HuH-7.5 (cell line): ENCODE data around the gene FBP1.
A peak's percentile ranks its signal among the peaks of the same experiment; 100 is the strongest.
"Not testable (repeated sequence)": the region's sequence is repeated elsewhere in the genome, so short reads cannot be mapped to it uniquely, and the experiment has no call there.

Source experiments
- DNase-seq: peaks from one replicate; pipeline ENCODE4 v3.0.0; 2011; ENCODE audit warnings: low spot score

The FBP1 gene

DNA sequence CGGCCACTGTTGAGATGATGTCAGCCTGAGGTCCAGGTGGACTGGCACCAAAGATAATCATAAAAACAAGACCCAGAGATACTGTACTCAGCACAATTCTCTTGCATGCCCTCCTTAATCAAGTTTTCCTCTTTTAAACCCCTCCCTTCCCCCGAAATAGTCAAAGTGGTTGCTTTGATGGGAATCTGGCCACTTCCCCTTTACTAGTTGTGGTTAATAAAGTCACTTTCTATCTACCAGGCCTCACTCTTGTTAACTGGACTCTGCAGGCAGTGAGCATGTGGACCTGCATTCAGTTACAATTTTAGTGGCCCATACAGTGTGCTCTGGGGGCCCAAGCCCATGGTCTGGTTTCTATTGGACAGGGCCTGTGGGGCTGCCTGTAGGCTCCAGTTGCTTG is 63.2 kb downstream of the FBP1 start:
- DNase-seq = no peak

DNA sequence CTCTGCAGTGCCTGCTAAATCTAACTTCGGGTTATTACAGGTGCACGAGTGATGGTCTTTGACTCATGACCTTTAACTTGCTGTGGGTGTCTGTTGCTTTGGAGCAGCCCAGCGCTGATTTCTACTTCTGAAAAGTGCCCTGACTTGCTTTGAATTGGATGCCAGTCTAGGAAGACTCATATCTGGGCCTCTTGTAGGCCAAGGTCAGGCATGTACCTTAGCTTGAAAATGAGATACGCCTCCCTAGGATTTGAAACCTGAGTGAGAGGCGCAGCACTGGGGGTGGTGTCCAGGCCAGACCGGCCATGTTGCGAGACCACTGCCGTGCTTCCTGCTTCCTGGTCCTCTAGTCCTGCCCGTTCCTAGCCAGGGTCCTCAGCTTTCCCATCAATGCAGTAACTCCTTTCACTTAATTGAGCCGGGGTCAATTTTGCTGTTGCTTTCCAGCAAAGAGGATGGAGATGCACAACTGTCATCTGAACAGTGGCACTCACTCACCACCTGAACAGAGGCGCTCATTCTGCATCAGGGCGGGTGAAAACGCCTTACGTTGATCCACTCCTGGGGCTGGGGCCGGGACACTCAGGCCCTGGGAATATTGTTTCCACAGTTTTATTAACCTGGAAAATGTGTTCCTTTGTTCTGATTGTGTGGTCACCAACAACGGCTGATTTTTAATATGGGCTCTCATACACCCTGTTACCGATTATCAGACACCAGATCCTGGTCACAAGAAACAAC is 70.2 kb downstream of the FBP1 start:
- no peak for DNase-seq

DNA sequence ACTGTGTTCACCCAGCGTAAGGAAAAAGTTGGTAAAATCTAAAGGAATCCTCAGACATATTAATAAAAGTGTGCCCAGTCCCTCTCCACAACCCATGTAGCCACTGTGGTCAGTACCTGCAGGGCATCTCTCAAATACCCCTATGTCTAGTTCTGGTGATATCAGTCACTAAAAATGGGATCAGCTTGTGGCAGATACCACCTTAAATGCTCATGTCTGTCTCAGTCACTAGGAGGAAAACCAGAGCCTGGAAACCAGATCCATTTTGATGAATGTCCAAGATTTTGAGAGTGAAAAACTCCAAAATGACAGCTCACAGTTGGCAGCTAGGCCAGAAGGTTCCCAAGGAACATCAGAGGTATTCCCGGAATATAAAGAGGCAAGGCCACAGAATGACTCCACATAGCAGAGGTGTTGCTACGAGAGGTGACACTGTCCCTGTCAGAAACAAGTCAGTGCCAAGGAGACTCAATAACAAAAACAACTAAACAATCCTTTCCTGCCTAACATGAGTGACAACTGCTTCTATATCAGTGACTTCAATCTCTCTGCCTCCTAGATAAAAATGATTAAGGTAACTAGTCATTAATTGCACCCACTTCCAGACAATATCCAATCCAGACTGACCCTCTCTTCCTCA is 70.9 kb downstream of the FBP1 start:
- DNase-seq = no peak

DNA sequence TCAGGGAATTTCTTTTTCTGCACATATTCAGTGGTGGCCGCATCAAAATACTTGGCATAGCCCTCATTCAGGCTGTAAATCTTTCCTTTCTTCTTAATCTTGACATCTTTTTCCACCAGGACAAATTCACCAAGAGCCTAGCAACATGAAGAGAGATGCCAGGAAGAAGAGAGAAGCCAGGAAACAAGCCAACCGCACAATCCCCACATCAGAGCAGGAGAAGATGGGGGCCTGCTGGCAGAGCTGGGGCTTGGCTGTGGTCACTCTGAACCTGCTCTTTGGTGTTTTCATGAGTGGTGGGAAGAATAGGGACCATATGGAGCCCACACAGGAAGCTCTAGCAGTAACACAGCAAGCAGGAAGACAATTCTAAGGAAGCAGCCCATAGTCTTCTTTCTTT is 72.0 kb downstream of the FBP1 start:
- no peak for DNase-seq

DNA sequence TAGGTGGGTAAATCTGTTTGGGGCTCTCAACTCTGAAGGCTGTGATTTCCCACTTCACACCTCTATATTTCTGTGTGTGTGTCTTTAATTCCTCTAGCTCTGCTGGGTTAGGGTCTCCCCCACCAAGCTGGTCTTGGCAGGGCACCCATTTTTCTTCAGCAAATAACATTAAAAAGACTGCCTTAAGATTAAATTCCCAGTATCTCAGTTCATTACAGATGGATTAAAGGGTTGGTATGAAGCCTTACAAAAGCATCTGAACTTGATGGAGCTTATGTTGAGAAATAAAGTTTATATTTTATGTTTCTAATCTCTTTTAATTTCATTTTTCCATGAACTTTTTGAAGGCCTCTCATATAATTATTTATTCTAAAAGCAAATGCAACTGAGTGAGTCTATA is 72.8 kb downstream of the FBP1 start:
- no peak for DNase-seq

DNA sequence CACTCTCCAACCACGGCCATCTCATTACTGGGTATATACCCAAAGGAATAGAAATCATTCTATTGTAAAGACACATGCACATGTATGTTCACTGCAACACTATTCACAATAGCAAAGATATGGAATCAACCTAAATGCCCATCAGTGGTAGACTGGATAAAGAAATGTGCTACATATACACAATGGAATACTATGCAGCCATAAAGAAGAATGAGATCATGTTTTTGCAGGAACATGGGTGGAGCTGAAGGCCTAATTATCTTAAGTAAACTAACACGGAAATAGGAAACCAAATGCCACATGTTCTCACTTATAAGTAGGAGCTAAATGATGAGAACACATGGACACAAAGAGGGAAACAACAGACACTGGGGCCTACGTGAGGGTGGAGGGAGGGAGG is 75.0 kb downstream of the FBP1 start:
- DNase-seq = not testable (repeated sequence)

DNA sequence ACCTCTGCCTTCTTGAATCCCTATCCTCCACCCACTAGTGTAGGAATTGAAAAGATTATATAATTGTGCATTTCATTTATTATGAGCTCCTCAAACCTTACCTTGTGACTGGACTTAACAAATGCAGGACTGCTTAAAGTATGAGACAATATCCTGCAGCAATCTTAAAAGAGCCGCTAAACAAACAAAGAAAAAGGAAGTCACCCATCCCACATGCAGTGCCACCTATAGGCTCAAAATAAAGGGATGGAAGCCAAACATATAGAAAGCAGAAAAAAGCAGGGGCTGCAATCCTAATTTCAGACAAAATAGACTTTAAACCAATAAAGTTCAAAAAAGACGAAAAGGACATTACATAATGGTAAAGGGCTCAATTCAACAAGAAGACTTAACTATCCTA is 75.8 kb downstream of the FBP1 start:
- no peak for DNase-seq

DNA sequence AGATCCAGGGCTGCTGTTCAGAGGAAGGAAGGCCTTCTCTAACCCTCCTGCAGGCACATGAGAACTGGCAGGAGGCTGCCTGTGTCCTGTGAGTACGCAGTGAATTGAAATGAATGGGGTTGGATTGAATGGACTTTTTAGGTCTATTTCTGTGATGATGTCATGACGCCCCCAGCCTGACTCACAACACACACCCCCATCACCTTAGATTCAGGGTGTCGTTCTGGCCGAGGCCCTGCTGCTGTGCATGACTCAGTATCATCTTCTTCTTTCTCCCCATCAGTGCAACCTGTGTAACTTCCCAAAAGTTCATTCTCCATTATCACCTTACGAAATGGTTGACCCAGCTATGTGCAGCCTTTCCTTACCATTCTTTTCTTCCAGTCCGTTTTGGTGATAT is 79.1 kb downstream of the FBP1 start:
- no peak for DNase-seq

DNA sequence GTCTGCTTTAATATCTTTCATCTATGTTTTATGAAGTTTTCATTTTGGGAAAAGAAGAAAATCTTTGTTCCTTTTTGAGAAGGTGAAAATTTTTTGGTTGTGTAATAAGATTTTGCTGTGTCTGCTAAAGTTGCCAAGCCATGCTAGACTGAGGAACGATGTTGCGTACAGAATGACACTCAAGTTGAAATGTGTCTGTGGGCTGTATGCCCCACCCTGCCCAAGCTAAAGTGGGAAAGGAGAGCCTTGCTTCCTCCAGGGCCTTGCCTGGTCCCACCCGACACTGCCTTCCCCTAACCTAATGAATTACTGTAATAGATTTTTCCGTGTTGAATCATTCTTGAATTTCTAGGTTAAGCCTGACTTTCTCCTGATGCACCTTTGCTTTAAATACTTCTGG is 81.9 kb downstream of the FBP1 start:
- no peak for DNase-seq

DNA sequence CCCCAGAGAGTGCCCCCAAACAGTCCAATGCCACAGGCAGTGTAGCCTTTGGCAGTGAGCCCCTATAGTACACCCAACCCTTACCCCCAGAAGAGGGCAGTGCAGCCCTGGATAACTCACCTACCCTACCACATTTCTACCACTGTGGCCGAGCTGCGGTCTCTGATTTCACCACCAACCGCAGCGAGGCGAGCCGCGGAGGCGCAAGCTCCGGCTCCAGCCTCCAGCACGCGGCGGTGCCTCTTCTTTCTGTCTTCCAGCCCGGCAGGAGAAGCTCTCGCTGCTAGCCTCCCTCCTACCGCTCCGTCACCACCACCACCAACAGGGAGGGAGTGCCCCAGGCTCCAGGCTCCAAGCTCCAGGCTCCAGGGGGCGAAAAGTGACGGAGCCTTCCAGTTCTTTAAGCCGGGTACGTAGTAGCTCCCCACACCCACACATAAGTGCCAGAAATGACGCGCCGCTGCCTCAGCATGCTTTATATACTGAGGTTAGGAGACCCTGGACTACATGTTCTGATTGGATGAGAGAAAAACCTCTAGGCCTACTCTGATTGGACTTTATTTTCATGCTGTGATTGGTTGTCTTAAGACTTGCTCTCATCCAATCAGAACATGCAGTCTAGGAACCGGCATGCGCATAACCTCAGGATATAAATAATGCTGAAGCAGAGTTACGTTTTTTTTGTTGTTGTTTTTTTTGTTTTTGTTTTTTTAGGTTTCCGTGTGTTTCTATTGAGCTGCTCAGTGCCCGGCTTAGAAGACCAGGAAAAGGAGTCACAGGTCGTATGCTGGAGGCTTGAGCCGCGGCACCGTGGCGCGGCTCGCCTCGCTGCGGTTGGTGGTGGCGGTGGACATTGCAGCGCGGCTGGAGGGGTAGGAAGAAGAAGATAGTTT is 84.6 kb downstream of the FBP1 start, which contains the start of gene PCAT7:
Gene PCAT7, plus strand, starts transcription at position 645 of the 893 bp plus-strand sequence.
- DNase-seq = peak; percentile 56

DNA sequence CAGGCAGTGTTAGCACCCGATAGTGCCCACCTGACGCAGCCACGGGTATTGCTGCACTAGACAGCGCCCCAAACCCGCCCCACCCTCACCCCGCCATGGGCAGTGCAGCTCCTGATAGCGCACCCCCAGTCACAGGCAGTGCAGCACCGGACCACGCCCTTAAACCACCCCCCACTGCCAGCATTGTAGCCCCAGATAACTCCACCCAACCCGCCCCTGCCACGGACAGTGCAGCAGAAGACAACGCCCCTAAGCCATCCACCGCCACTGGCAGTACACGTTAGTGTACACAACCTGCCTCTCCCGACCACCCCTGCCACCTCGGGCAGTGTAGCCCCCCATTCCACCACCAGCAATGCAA is 85.3 kb downstream of the FBP1 start:
- DNase-seq = no peak
